GM06990 (cell line): Measurements from ENCODE around the gene FOXP4.

Experiments used
- DNase-seq: peaks from one replicate; pipeline ENCODE4 v3.0.0-alpha.2; 2011; ENCODE audit not compliant: insufficient read length; ENCODE audit errors: extremely low read depth
- H3K27me3 ChIP-seq: replicated peaks from 2 replicates; pipeline ENCODE4 v1.6.0; 2011; ENCODE audit warnings: low read length; ENCODE audit not compliant: control insufficient read depth, insufficient read depth
- H3K36me3 ChIP-seq: 2 replicates; pipeline ENCODE4 v1.5.1; 2011; ENCODE audit warnings: low read length; ENCODE audit not compliant: control insufficient read depth, insufficient read depth
- H3K4me3 ChIP-seq: replicated peaks from 2 replicates; pipeline ENCODE4 v1.5.1; 2011; ENCODE audit warnings: low read depth, mild to moderate bottlenecking, control low read depth, low read length
- CTCF ChIP-seq: IDR thresholded peaks from 2 replicates; pipeline ENCODE4 v1.5.1; 2011; ENCODE audit warnings: low read length, control low read depth, mild to moderate bottlenecking, inconsistent platforms; ENCODE audit not compliant: insufficient read depth, poor library complexity, severe bottlenecking

Gene FOXP4

GRCh38 chr6:41549673-41550072, 3.5 kb downstream of the FOXP4 start:
- no peak for TF ChIP-seq CTCF
- no peak for DNase-seq
- Histone ChIP-seq H3K4me3 (no peak overlapping the region), H3K27me3 (no peaks in the 10 kb centered on the region), H3K36me3 (peaks cover 19% of the 10 kb centered on the region)

GRCh38 chr6:41551086-41551700, 5.0 kb downstream of the FOXP4 start:
- Histone ChIP-seq H3K4me3 (no peak overlapping the region), H3K36me3 (peaks cover 21% of the 10 kb centered on the region), H3K27me3 (no peaks in the 10 kb centered on the region)
- no peak for DNase-seq
- no peak for TF ChIP-seq CTCF

- no peak for TF ChIP-seq CTCF
- Histone ChIP-seq H3K36me3 (peaks cover 21% of the 10 kb centered on the region), H3K27me3 (no peaks in the 10 kb centered on the region)
Observed at GRCh38 chr6:41551857-41552256, 5.7 kb downstream of the FOXP4 start.

GRCh38 chr6:41552723-41553122, 6.5 kb downstream of the FOXP4 start:
- no peaks in the 10 kb centered on the region for H3K27me3 ChIP-seq
- H3K36me3 ChIP-seq: peaks cover 21% of the 10 kb centered on the region
- H3K4me3 ChIP-seq: no peak overlapping the region
- no peak for TF ChIP-seq CTCF
- no peak for DNase-seq

More at GRCh38 chr6:41551857-41552256, 5.7 kb downstream of the FOXP4 start:
- no peak overlapping the region for H3K4me3 ChIP-seq
- no peak for DNase-seq

- Histone ChIP-seq H3K27me3 (no peaks in the 10 kb centered on the region), H3K4me3 (no peak overlapping the region), H3K36me3 (peaks cover 23% of the 10 kb centered on the region)
- no peak for DNase-seq
- TF ChIP-seq CTCF: no peak
Observed at GRCh38 chr6:41553405-41553999, 7.3 kb downstream of the FOXP4 start.
